K562 (cell line): ENCODE measurements around the gene CUL9. TPM values are rescaled to one million over a fixed set of nuclear protein-coding genes. Genes with fewer than 3 reads are reported as not detected.

ENCODE experiments used
- ARID4B ChIP-seq: sonication (generic); formaldehyde crosslinking; IDR thresholded peaks from 2 replicates; pipeline ENCODE4 v1.8.0; 2022; ENCODE audit warnings: mild to moderate bottlenecking, missing genetic modification reagents
- CAMTA2 ChIP-seq: fragments of 250-450 bp; sonication (Bioruptor Pico); conservative IDR thresholded peaks from 2 replicates; pipeline ENCODE4 v1.5.1; 2022
- CBX5 ChIP-seq: IDR thresholded peaks from 2 replicates; pipeline ENCODE4 v1.6.1; 2014; ENCODE audit warnings: low read depth, borderline replicate concordance
- CHD2 ChIP-seq: IDR thresholded peaks from 2 replicates; pipeline ENCODE4 v1.6.1; 2011; ENCODE audit warnings: low read depth, low read length
- E2F8 ChIP-seq: fragments of 450-650 bp; IDR thresholded peaks from 2 replicates; pipeline ENCODE4 v1.7.1; 2018; ENCODE audit warnings: mild to moderate bottlenecking, low read depth; ENCODE audit not compliant: partially characterized antibody
- FOS ChIP-seq: IDR thresholded peaks from 3 replicates; pipeline ENCODE4 v1.6.1; 2011; ENCODE audit not compliant: insufficient read length; ENCODE audit errors: extremely low read depth
- FOXM1 ChIP-seq, 2 experiments: fragments of 450-650 bp in 1 of 2; sonication (generic) in 1 of 2; formaldehyde crosslinking in 1 of 2; IDR thresholded peaks; 2 replicates each; pipeline versions ENCODE4 v1.6.1 to v1.9.0; 2017 to 2022; ENCODE audit warnings: low read depth in 2 of 2, mild to moderate bottlenecking in 2 of 2, missing genetic modification reagents in 1 of 2, moderate library complexity in 1 of 2
- HDAC2 ChIP-seq: fragments of 450-650 bp; IDR thresholded peaks from 2 replicates; pipeline ENCODE4 v1.6.1; 2016; ENCODE audit warnings: mild to moderate bottlenecking
- HMGXB4 ChIP-seq: sonication (generic); formaldehyde crosslinking; IDR thresholded peaks from 2 replicates; pipeline ENCODE4 v1.8.1; 2023; ENCODE audit warnings: mild to moderate bottlenecking, missing genetic modification reagents
- KLF13 ChIP-seq: fragments of 450-650 bp; IDR thresholded peaks from 2 replicates; pipeline ENCODE4 v1.6.1; 2016; ENCODE audit warnings: missing genetic modification characterization, low read depth, mild to moderate bottlenecking, missing compliant biosample characterization, moderate library complexity, borderline replicate concordance
- MAFG ChIP-seq: fragments of 450-650 bp; conservative IDR thresholded peaks from 2 replicates; pipeline ENCODE4 v1.6.1; 2016; ENCODE audit warnings: missing genetic modification characterization, missing compliant biosample characterization
- MXD1 ChIP-seq: fragments of 250-450 bp; sonication (Bioruptor Pico); IDR thresholded peaks from 2 replicates; pipeline ENCODE4 v1.8.0; 2021; ENCODE audit warnings: borderline replicate concordance, mild to moderate bottlenecking, moderate library complexity; ENCODE audit not compliant: poor library complexity, severe bottlenecking
- RAD51 ChIP-seq: fragments of 450-650 bp; IDR thresholded peaks from 2 replicates; pipeline ENCODE4 v1.7.1; 2016; ENCODE audit warnings: low read depth, mild to moderate bottlenecking, borderline replicate concordance
- TRIM24 ChIP-seq, 2 experiments: fragments of 450-650 bp; IDR thresholded peaks; 2 replicates each; pipeline ENCODE4 v1.6.1; 2016
- TRIM28 ChIP-seq: fragments of 450-650 bp; IDR thresholded peaks from 2 replicates; pipeline ENCODE4 v1.6.1; 2017
- ZNF133 ChIP-seq: fragments of 250-450 bp; sonication (Bioruptor Pico); IDR thresholded peaks from 2 replicates; pipeline ENCODE4 v1.4.0; 2020; ENCODE audit warnings: mild to moderate bottlenecking
- ZNF175 ChIP-seq: fragments of 200-800 bp; sonication (Bioruptor generic); IDR thresholded peaks from 2 replicates; pipeline ENCODE4 v1.6.1; 2016; ENCODE audit warnings: low read depth, mild to moderate bottlenecking, missing genetic modification characterization, missing compliant biosample characterization
- ZNF24 ChIP-seq: fragments of 450-650 bp; IDR thresholded peaks from 2 replicates; pipeline ENCODE4 v1.6.1; 2016
- polyA plus RNA-seq, 8 experiments: library from polyadenylated mRNA; depleted of rRNA in 4 of 8; stranded (reverse) in 5 of 8; unstranded in 3 of 8; fragments of >200 nt; fragmentation: Nextera tagmentation in 2 of 8; fragmentation: Illumina TruSeq in 1 of 8; extraction: Ambion mirVana in 2 of 8; extraction: Trizol in 1 of 8; gene quantifications; 2 replicates each; pipeline versions ENCODE4 v1.2.1 to v1.2.3, GENCODE V29; 2011 to 2014; ENCODE audit warnings: inconsistent platforms in 1 of 8, missing spikeins in 1 of 8
- total RNA-seq, 7 experiments: library from RNA; depleted of rRNA in 6 of 7; stranded (reverse); fragments of >200 nt in 6 of 7; fragmentation: Illumina TruSeq in 2 of 7; extraction: Trizol in 2 of 7; gene quantifications; 2 replicates each; pipeline versions ENCODE4 v1.2.1 to v1.2.3, GENCODE V29; 2011 to 2021; ENCODE audit warnings: low replicate concordance in 1 of 7

The CUL9 gene
- total and polyA plus RNA-seq, 9 of the 15 experiments (the other 6 are each of a cell fraction or from before 2014, with no cell fraction given): 0.50 to 20.7 (median 6.6) TPM

- TF ChIP-seq ZNF175 (CRISPR knock-in tag): peak; percentile 30; the same call in 1 of the 2 replicates
- TF ChIP-seq TRIM24 (IDR thresholded peaks at IDR 0.05): no peak
- TF ChIP-seq E2F8: no peak
- TF ChIP-seq ZNF24: peak; percentile 78
- no peak for TF ChIP-seq ARID4B (CRISPR knock-in tag)
- TF ChIP-seq RAD51: peak; percentile 82
- no peak for TF ChIP-seq FOXM1 (IDR thresholded peaks at IDR 0.05; ENCODE audit: low read depth)
- peak; percentile 91 for TF ChIP-seq FOXM1 (CRISPR knock-in tag; IDR thresholded peaks at IDR 0.05; ENCODE audit: low read depth)
- TF ChIP-seq CAMTA2 (CRISPR knock-in tag): no peak
- TF ChIP-seq ZNF133 (CRISPR knock-in tag): no peak
- no peak for TF ChIP-seq CBX5
- peak; percentile 80; the same call in 1 of the 2 replicates for TF ChIP-seq MAFG (tag)
- no peak for TF ChIP-seq FOS
- TF ChIP-seq KLF13 (tag): peak; percentile 48; the same call in 1 of the 2 replicates
- peak; percentile 62; the same call in 1 of the 2 replicates for TF ChIP-seq HDAC2
- TF ChIP-seq TRIM28: no peak
- TF ChIP-seq MXD1: peak; percentile 65
- TF ChIP-seq CHD2: no peak; the same call in 1 of the 2 replicates
- TF ChIP-seq HMGXB4: peak; percentile 98
Observed at GRCh38 chr6:43228951-43229802, 47.2 kb downstream of the CUL9 start, which contains the start of gene DNPH1 (continued).
